ENCODE results near the gene MARCHF9. TPM values are rescaled to one million over a fixed set of nuclear protein-coding genes. Genes with fewer than 3 reads are reported as not detected.

MARCHF9 gene
- total RNA-seq, 2 donors from 2014 or later, result 13.6 to 15.8 TPM

DNA sequence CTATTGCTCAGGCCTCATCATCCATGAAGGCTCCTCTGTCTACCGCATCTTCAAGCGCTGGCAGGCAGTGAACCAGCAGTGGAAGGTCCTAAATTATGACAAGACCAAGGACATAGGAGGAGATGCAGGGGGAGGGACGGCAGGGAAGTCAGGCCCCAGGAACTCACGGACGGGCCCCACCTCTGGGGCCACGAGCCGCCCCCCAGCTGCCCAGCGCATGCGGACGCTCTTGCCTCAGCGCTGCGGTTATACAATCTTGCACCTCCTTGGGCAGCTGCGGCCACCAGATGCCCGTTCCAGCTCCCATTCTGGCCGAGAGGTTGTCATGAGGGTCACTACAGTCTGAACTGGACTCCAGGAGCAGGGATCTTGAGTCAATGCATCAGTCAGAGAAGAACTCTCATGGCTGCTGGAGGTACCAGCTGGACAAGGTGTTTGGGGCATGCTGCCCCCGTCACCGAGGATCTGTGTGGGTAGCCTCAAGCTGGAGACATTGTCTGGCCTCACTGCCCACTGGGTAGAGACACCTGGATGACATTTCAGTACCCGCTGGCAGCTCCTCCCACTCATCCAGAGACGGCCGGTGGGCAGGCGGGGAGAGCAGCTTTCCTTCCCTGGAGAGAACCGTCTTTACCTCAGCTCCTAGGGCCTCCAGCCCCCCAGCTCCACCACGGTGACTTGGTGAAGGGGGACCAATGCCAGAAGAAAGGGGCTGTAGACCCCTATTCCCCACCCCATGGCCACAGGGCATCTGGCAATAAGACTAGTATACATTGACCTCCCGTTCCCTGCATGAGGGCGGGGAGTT, 3.9 kb downstream of the MARCHF9 start:
- Histone ChIP-seq H3K4me1 (ENCODE audit: control insufficient read depth, insufficient read depth, low read length) (no peaks in the 10 kb centered on the region), H3K27me3 (ENCODE audit: control insufficient read depth, insufficient read depth, low read length, poor library complexity, severe bottlenecking) (peaks cover 73% of the 10 kb centered on the region), H3K9me3 (ENCODE audit: control insufficient read depth, low read length) (no peaks in the 10 kb centered on the region), H3K4me3 (ENCODE audit: low read length) (no peak overlapping the region), H3K36me3 (ENCODE audit: control insufficient read depth, insufficient read depth, low read length) (peaks cover 7% of the 10 kb centered on the region), H3K9ac (ENCODE audit: extremely low read depth, low read length, poor library complexity, severe bottlenecking) (no peak overlapping the region), H3K27ac (ENCODE audit: low read depth, low read length) (no peak overlapping the region)
- Mint-ChIP-seq H3K9me3 (no peaks in the 10 kb centered on the region), H3K4me3 (no peak overlapping the region), H3K27me3 (ENCODE audit: insufficient read depth) (peaks cover 80% of the 10 kb centered on the region), H3K36me3 (ENCODE audit: low read depth) (peaks cover 12% of the 10 kb centered on the region), H3K4me1 (peaks cover 16% of the 10 kb centered on the region), H3K27ac (no peak overlapping the region)
- DNase-seq, result no peak
- 89 to 90% methylated on average over 16 to 25 of the region's 25 CpGs for WGBS, 2 experiments (ENCODE audit: insufficient coverage in 1 of 2, insufficient read length in 1 of 2)
- TF ChIP-seq, protein P1, sequence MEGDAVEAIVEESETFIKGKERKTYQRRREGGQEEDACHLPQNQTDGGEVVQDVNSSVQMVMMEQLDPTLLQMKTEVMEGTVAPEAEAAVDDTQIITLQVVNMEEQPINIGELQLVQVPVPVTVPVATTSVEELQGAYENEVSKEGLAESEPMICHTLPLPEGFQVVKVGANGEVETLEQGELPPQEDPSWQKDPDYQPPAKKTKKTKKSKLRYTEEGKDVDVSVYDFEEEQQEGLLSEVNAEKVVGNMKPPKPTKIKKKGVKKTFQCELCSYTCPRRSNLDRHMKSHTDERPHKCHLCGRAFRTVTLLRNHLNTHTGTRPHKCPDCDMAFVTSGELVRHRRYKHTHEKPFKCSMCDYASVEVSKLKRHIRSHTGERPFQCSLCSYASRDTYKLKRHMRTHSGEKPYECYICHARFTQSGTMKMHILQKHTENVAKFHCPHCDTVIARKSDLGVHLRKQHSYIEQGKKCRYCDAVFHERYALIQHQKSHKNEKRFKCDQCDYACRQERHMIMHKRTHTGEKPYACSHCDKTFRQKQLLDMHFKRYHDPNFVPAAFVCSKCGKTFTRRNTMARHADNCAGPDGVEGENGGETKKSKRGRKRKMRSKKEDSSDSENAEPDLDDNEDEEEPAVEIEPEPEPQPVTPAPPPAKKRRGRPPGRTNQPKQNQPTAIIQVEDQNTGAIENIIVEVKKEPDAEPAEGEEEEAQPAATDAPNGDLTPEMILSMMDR (conservative IDR thresholded peaks at IDR 0.05), result no peak

DNA sequence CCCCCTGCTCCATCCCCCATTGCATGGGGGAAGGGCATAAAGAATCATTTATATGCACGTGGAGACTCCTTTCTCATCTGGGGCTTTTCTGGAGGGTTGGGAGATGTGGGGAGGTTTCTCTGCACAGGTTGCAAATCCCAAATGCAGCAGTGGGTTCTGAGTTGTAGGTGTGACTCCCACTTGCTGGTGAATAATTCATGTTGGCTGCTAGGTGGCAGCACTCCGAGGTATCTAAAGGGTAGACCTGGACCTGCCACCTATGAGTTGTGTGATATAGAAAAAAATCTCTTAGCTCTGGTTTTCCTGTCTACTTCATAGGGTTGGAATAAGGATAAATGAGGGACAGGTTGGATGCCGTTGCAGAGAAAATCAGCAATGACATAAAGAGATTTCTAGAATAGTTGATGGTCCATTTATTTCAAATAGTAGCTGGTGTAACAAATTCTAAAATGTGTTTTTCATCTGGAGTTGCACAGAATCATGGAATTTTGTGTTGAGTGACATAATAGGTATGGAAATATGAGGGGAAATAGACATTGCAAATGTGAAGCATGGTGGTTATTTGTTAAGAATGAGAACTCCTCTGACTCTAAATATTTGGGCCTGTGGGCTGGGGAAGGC, 4.6 kb downstream of the MARCHF9 start:
- Histone ChIP-seq H3K4me1 (ENCODE audit: control insufficient read depth, insufficient read depth, low read length) (no peaks in the 10 kb centered on the region), H3K9me3 (ENCODE audit: control insufficient read depth, low read length) (no peaks in the 10 kb centered on the region), H3K9ac (ENCODE audit: extremely low read depth, low read length, poor library complexity, severe bottlenecking) (no peak overlapping the region), H3K4me3 (ENCODE audit: low read length) (no peak overlapping the region), H3K27ac (ENCODE audit: low read depth, low read length) (no peak overlapping the region), H3K27me3 (ENCODE audit: control insufficient read depth, insufficient read depth, low read length, poor library complexity, severe bottlenecking) (peaks cover 73% of the 10 kb centered on the region), H3K36me3 (ENCODE audit: control insufficient read depth, insufficient read depth, low read length) (peaks cover 7% of the 10 kb centered on the region)
- Mint-ChIP-seq H3K27me3 (ENCODE audit: insufficient read depth) (peaks cover 80% of the 10 kb centered on the region), H3K9me3 (no peaks in the 10 kb centered on the region), H3K4me1 (peaks cover 10% of the 10 kb centered on the region), H3K27ac (no peak overlapping the region), H3K36me3 (ENCODE audit: low read depth) (peaks cover 12% of the 10 kb centered on the region), H3K4me3 (no peak overlapping the region)
- TF ChIP-seq, protein P1 (conservative IDR thresholded peaks at IDR 0.05), result peak; percentile 73
- peak; percentile 73 for DNase-seq
- WGBS, 2 experiments (ENCODE audit: insufficient coverage in 1 of 2, insufficient read length in 1 of 2), result 33 to 41% methylated on average over 3 of the region's 3 CpGs

DNA sequence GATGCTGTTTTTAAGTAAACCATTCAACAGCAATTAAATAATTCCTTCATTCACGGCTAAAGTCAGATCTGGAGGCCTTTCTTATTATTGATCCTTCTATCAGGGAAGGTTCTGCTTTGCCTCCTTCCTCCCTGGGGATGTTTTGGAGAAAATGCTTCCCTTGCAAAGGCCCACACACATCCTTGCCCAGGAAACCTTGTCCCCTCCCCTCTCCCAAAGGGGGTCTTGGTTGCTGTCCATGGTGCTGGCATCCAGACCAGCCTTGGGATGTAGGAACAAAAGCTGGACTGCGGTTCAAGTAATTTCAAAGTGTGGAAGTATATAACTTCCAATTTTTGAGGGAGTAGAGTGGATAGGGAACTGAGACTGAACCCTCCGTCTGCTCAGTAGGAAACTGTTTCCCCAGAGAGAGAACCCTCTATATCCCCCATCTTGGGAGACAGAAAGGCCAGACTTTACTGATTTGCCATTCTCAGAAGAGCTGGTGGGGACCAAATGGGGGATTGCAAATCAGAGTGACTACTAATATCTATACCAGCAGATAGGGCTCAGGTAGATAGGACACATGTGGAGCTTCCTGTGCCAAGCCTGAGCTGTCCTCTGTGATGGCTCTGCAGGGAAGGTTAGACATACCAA, 5.6 kb downstream of the MARCHF9 start:
- WGBS, 2 experiments (ENCODE audit: insufficient coverage in 1 of 2, insufficient read length in 1 of 2), result 69 to 88% methylated on average over 1 to 3 of the region's 3 CpGs
- H3K9me3 ChIP-seq (ENCODE audit: control insufficient read depth, low read length), result no peaks in the 10 kb centered on the region
- no peak overlapping the region for H3K27ac ChIP-seq (ENCODE audit: low read depth, low read length)
- Mint-ChIP-seq H3K27ac (no peak overlapping the region), H3K4me3 (no peak overlapping the region), H3K9me3 (no peaks in the 10 kb centered on the region), H3K4me1 (peaks cover 10% of the 10 kb centered on the region), H3K36me3 (ENCODE audit: low read depth) (peaks cover 12% of the 10 kb centered on the region), H3K27me3 (ENCODE audit: insufficient read depth) (peaks cover 87% of the 10 kb centered on the region)
- peaks cover 81% of the 10 kb centered on the region for H3K27me3 ChIP-seq (ENCODE audit: control insufficient read depth, insufficient read depth, low read length, poor library complexity, severe bottlenecking)
- no peak overlapping the region for H3K9ac ChIP-seq (ENCODE audit: extremely low read depth, low read length, poor library complexity, severe bottlenecking)
- peak; percentile 92 for DNase-seq
- H3K36me3 ChIP-seq (ENCODE audit: control insufficient read depth, insufficient read depth, low read length), result peaks cover 7% of the 10 kb centered on the region
- TF ChIP-seq, protein P1 (conservative IDR thresholded peaks at IDR 0.05), result no peak
- H3K4me1 ChIP-seq (ENCODE audit: control insufficient read depth, insufficient read depth, low read length), result no peaks in the 10 kb centered on the region
- no peak overlapping the region for H3K4me3 ChIP-seq (ENCODE audit: low read length)

All from endodermal cell (in vitro differentiated cells).